GM18909 (cell line): ENCODE measurements around the gene EPS8.
"Not testable (repeated sequence)": the region's sequence is repeated elsewhere in the genome, so short reads cannot be mapped to it uniquely, and the experiment has no call there.

Experiments
- ATAC-seq: cut with Tn5 transposase; IDR thresholded peaks from one replicate; pipeline ENCODE4 v1.9.1; 2021; ENCODE audit warnings: mild to moderate bottlenecking; ENCODE audit not compliant: unreplicated experiment, poor library complexity

Gene EPS8

GRCh38 chr12:15767301-15767700 is 21.9 kb downstream of the EPS8 start:
- no peak for ATAC-seq

GRCh38 chr12:15763328-15763727 is 25.9 kb downstream of the EPS8 start:
- ATAC-seq: no peak

- not testable (repeated sequence) for ATAC-seq
Observed at GRCh38 chr12:15762162-15762561, 27.0 kb downstream of the EPS8 start.

- ATAC-seq: no peak
Observed at GRCh38 chr12:15757553-15758255, 31.5 kb downstream of the EPS8 start.

GRCh38 chr12:15756822-15757221 is 32.4 kb downstream of the EPS8 start:
- no peak for ATAC-seq

GRCh38 chr12:15754233-15754632 is 35.0 kb downstream of the EPS8 start:
- ATAC-seq: no peak

- no peak for ATAC-seq
Observed at GRCh38 chr12:15752785-15753184, 36.4 kb downstream of the EPS8 start.

GRCh38 chr12:15751741-15752140 is 37.4 kb downstream of the EPS8 start:
- no peak for ATAC-seq

GRCh38 chr12:15749937-15750336 is 39.3 kb downstream of the EPS8 start:
- ATAC-seq: no peak

- not testable (repeated sequence) for ATAC-seq
Observed at GRCh38 chr12:15741870-15742269, 47.3 kb downstream of the EPS8 start.

- ATAC-seq: no peak
Observed at GRCh38 chr12:15741082-15741481, 48.1 kb downstream of the EPS8 start.

GRCh38 chr12:15740389-15740788 is 48.8 kb downstream of the EPS8 start:
- not testable (repeated sequence) for ATAC-seq

- ATAC-seq: no peak
Observed at GRCh38 chr12:15738438-15739015, 50.7 kb downstream of the EPS8 start.

GRCh38 chr12:15735837-15736615 is 53.2 kb downstream of the EPS8 start:
- no peak for ATAC-seq

- ATAC-seq: peak; percentile 38
Observed at GRCh38 chr12:15733136-15733535, 56.1 kb downstream of the EPS8 start.

- peak; percentile 87 for ATAC-seq
Observed at GRCh38 chr12:15732341-15733061, 56.7 kb downstream of the EPS8 start.

- ATAC-seq: no peak
Observed at GRCh38 chr12:15731940-15732339, 57.2 kb downstream of the EPS8 start.

- ATAC-seq: no peak
Observed at GRCh38 chr12:15729097-15729496, 60.1 kb downstream of the EPS8 start.

GRCh38 chr12:15728118-15728598 is 61.0 kb downstream of the EPS8 start:
- no peak for ATAC-seq

- no peak for ATAC-seq
Observed at GRCh38 chr12:15726878-15727150, 62.4 kb downstream of the EPS8 start.
